Limb (tissue), 2 donors: ENCODE results near the gene SULT1C4.
"Not testable (repeated sequence)": the region's sequence is repeated elsewhere in the genome, so short reads cannot be mapped to it uniquely, and the experiment has no call there.

ENCODE experiments used
- DNase-seq, 2 donors: peaks; one replicate each; pipeline ENCODE4 v3.0.0-alpha.2; 2016; ENCODE audit errors: extremely low spot score in 2 of 2

The SULT1C4 gene

DNA sequence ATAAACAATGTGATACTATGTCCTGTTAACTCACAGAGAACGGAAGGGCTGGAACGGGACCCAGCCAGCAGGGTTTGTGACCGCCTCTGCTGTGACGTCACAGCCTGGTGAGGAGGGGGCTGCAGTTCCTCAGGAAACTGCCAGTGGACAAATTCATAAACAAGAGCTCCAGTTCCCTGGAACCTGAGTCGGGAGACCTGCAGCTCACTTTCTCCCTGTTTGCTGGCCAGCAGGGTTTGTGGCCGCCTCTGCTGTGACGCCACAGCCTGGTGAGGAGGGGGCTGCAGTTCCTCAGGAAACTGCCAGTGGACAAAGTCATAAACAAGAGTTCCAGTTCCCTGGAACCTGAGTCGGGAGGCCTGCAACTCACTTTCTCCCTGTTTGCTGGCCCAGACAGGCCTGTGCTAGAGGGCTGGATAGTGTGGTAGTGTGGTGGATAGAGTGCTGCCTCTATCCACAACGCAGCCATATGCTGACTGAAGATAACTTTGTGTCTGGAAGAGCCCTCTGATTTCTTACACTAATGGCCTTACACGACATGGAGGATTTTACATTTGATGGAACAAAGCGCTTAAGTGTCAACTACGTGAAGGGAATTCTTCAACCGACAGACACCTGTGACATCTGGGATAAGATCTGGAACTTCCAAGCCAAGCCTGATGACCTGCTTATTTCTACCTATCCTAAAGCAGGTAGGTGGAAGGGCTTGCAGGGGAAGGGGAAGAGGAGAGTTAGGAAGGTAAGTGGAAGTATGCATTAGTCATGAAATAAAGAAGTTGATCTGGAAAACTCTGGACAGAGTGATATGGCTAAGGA is at the start of gene SULT1C4:
TSS of gene SULT1C4 (plus strand) at position 140 of the 816 bp plus-strand sequence. CDS start at position 524, 384 bp downstream.
- DNase-seq: peak; percentile 89 to 90

GRCh38 chr2:108329771-108330170 is 48.0 kb upstream of the SULT1C4 start:
- DNase-seq: no peak

DNA sequence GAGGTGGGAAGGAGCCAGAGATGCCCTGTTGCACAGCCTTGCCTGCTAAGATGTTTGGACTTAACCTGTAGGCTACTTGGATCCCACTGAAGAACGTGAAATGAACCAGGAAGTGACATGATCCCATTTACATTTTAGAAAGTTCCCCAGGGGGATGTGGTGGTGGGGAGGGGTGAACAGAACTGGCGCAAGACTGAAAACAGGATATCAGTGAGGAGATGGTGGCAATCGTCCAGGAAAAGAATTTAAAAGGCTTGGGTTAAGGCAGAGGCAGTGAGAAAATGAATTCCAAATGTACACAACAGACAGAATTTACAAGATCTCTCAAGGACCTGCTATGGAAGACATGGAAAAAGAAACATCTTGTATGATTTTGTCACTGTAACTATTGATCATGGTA is 46.8 kb upstream of the SULT1C4 start:
- DNase-seq: peak in 1 of 2 donors; percentile 58

GRCh38 chr2:108345951-108346350 is 31.8 kb upstream of the SULT1C4 start:
- DNase-seq: no peak

GRCh38 chr2:108346827-108347226 is 30.9 kb upstream of the SULT1C4 start:
- DNase-seq: no peak

DNA sequence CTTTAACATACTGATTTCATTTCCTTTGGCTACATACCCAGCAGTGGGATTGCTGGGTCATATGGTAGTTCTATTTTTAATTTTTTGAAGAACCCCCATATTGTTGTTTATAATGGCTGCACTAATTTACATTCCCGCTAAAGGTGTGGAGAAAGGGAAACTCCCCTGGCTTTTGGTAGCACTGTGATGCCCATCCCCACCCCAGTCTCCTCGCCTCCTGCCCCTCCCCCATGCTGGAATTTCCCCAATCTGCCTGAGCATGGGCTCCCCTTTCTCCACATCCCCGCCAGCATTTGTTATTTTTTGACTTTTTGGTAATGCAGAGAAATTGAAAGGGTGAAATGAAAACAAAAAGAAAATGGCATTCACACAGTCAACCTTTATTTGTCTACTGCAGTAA is 30.0 kb upstream of the SULT1C4 start:
- DNase-seq: no peak

DNA sequence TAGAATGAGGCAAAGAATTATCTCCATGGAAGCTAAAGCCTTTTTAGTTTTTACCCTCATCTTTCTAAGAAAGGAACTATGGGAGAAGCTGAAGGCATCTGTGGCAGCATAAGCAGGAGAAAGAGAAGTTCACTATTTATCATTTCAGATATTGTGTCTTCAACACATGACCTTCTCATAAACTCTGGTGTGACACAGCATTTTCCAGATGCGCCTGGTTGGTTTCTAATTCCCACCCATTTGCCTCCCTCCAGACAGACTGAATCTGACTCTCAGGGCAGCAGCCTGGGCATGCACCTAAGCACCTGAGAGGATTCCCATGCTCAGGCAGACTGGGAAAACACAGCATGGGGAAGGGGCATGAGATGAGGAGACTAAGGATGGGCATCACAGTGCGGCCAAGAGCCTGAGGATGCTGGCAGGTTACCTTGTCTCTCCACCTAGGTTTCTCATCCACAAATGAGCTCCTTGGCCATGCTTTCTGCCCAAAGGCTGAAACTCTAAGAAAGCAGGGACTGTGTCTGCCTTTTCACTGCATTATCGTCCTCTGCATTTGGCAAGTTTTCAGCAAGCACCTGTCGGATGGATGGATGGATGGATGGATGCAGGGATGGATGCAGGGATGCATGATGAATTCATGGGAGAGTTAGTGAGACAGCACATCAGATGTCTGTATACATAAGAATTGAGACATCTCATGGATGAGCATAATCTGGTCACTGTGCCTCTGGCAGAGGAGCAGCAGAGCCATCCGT is 28.8 kb upstream of the SULT1C4 start:
- no peak for DNase-seq

DNA sequence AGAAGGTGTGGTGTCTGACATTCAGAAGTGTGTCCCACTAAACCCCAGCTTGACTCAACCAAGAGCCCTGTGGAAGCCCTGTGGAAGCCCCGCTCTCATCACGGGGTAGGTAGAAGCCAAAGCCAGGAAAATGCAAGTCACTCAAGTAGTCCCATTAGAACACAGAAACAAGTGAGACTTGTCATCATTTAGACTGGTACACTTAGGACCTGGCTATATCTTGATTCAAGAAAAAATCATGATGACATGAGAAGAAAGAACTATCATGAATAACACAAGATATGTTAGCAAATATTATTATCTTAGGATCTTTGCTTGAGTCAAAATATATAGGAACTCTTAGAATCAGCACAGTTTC is 28.2 kb upstream of the SULT1C4 start:
- DNase-seq: no peak

DNA sequence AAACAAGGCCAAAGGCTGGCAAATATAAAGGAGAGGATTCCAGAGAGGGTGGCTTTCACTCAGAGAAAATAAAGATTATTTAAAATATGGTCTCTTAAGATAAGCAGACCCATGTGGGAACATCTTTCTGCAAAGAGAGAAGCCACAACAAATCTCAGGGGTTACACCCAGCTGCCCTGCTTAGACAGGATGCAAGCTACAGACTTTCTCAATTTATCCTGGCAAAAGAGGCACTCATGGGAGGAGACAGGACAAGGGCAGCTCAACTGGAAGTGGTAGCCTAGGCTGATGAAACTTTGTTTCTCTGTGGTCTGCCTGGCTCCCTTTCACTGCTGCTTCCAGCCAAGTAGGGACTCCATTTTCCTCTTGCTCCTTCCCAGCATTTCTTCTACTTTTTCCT is 25.9 kb upstream of the SULT1C4 start:
- no peak for DNase-seq

DNA sequence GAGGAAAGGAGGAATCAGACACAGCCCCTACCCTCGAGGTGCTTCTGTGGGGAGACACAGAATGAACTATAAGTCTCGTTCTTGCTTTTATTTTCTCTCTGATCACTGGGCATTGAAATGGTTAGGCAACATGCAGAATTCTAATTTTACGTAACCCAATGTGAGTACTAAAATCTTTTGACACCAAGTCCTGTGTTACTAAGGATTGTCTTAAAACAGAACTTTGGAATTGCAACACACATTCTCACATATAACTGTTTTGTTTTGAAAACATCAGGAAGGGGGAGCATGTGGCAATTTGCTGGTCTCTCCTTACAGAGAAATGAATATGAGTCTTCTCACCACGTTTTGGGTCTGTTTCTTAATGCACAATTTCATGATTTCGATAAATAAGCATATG is 23.6 kb upstream of the SULT1C4 start:
- DNase-seq: no peak

GRCh38 chr2:108355906-108356734 is 21.6 kb upstream of the SULT1C4 start:
- DNase-seq: no peak

GRCh38 chr2:108359336-108359735 is 18.4 kb upstream of the SULT1C4 start:
- not testable (repeated sequence) for DNase-seq

DNA sequence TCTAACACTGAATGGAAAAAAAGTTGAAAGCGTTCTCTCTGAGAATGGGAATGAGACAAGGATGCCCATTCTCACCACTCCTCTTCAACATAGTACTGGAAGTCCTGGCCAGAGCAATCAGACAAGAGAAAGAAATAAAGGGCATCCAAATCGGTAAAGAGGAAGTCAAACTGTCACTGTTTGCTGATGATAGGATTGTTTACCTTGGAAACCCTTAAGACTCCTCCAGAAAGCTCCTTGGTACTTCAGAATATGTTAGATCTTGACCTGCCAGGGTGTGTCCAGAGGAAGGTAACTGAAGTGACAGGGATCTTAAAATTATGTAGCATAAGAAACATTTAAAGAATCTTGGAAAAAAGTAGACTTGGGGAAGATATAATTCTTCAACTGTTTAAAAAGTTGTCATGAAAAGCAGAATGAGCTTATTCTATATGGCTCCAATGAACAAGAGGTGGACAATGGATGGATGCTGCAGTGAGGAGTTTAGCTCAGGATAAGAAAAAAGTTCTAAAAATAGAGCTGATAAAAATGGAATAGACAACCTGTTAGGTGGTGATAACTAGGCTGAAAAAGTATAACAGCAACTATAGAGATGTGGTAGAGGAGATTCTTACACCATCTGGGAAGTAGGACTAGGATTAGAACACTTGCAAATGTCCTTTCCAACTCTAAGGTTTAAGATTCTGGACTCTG is 16.8 kb upstream of the SULT1C4 start:
- DNase-seq: no peak

DNA sequence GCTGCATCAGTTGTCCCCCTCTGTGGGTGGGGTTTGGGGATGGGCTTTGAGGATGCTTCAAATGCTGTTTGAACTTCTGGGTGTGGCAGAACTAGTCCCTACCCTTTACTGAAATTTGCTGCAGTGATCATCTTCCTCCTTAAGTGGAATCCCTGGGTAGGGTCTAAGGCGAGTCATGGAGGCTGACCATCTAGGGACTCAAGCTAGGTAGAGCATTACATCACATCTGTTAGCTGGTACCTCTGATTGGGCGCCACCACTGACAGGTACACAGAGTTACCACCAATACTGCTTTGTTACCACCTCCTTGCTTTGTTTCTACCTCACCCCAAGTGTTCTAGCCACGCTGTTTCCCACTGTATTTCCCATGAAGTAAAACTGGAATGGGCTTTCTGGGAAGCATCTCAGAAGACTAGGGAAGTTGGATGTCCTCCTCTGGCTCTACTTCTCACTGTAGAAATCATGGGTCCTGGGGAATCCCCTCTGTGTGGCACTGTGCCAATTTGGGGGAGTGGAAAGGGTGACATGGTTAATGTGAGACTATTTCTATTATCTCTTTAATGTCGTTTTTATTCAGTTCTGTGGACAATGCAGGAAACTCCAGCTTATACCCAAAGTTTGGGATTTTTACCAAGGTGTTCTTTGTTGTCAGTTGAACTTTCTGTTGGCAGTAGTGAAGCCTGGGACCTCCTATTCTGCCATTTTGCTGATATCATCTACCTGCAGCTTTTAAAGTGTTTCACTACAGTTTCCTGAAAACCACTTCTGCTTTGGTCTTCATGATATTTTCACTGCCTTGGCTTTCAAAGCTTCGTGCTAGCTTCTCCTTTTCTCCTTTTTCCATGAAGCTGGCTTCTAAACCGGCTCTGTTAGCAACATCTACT is 14.5 kb upstream of the SULT1C4 start:
- DNase-seq: no peak

- no peak for DNase-seq
These were observed 13.9 kb upstream of the SULT1C4 start for GRCh38 chr2:108363908-108364225.

GRCh38 chr2:108364676-108365297 is 13.0 kb upstream of the SULT1C4 start:
- no peak for DNase-seq

- DNase-seq: no peak
These were observed 12.1 kb upstream of the SULT1C4 start for GRCh38 chr2:108365656-108366055.

GRCh38 chr2:108367014-108367413 is 10.7 kb upstream of the SULT1C4 start:
- DNase-seq: no peak

GRCh38 chr2:108367561-108368175 is 10.1 kb upstream of the SULT1C4 start:
- peak in 1 of 2 donors; percentile 21 for DNase-seq

- no peak for DNase-seq
These were observed 8.6 kb upstream of the SULT1C4 start for GRCh38 chr2:108369153-108369552.
